Measurements from ENCODE around the gene LIX1.
A peak's percentile ranks its signal among the peaks of the same experiment; 100 is the strongest.
"Not testable (repeated sequence)": the region's sequence is repeated elsewhere in the genome, so short reads cannot be mapped to it uniquely, and the experiment has no call there.

LIX1 gene

GRCh38 chr5:97098922-97099321 lies 43.5 kb downstream of the LIX1 start:
- DNase-seq = peak in 1 of 2 experiments; percentile 70

GRCh38 chr5:97097326-97098230 lies 44.8 kb downstream of the LIX1 start:
- no peak for DNase-seq

GRCh38 chr5:97096846-97097245 lies 45.6 kb downstream of the LIX1 start:
- DNase-seq = no peak

- no peak for DNase-seq
Measured at GRCh38 chr5:97096191-97096590, 46.2 kb downstream of the LIX1 start.

- no peak for DNase-seq
Measured at GRCh38 chr5:97095318-97095732, 47.1 kb downstream of the LIX1 start.

- DNase-seq = no peak
Measured at GRCh38 chr5:97094579-97095317, 47.7 kb downstream of the LIX1 start.

GRCh38 chr5:97093193-97093592 lies 49.2 kb downstream of the LIX1 start:
- DNase-seq = no peak

GRCh38 chr5:97090944-97091343 lies 51.5 kb downstream of the LIX1 start:
- DNase-seq = no peak

- DNase-seq = no peak
Measured at GRCh38 chr5:97089149-97089801, 53.1 kb downstream of the LIX1 start.

GRCh38 chr5:97088774-97089148 lies 53.6 kb downstream of the LIX1 start:
- DNase-seq = no peak

GRCh38 chr5:97087138-97087537 lies 55.3 kb downstream of the LIX1 start:
- no peak for DNase-seq

- no peak for DNase-seq
Measured at GRCh38 chr5:97085459-97086181, 56.8 kb downstream of the LIX1 start.

- not testable (repeated sequence) for DNase-seq
Measured at GRCh38 chr5:97084782-97085458, 57.5 kb downstream of the LIX1 start.

- DNase-seq = no peak
Measured at GRCh38 chr5:97078958-97079743, 63.3 kb downstream of the LIX1 start.

GRCh38 chr5:97077246-97077645 lies 65.2 kb downstream of the LIX1 start:
- DNase-seq = no peak

- no peak for DNase-seq
Measured at GRCh38 chr5:97076098-97076497, 66.3 kb downstream of the LIX1 start.

- no peak for DNase-seq
Measured at GRCh38 chr5:97075649-97076048, 66.8 kb downstream of the LIX1 start.

- DNase-seq = no peak
Measured at GRCh38 chr5:97074859-97075489, 67.4 kb downstream of the LIX1 start.

GRCh38 chr5:97073420-97073819 lies 69.0 kb downstream of the LIX1 start:
- no peak for DNase-seq

- DNase-seq = no peak
Measured at GRCh38 chr5:97072696-97073095, 69.7 kb downstream of the LIX1 start.

- no peak for DNase-seq
Measured at GRCh38 chr5:97071993-97072392, 70.4 kb downstream of the LIX1 start.

All from NCI-H524 (cell line).